Measurements from ENCODE around the gene BPIFB3.

BPIFB3 gene

DNA sequence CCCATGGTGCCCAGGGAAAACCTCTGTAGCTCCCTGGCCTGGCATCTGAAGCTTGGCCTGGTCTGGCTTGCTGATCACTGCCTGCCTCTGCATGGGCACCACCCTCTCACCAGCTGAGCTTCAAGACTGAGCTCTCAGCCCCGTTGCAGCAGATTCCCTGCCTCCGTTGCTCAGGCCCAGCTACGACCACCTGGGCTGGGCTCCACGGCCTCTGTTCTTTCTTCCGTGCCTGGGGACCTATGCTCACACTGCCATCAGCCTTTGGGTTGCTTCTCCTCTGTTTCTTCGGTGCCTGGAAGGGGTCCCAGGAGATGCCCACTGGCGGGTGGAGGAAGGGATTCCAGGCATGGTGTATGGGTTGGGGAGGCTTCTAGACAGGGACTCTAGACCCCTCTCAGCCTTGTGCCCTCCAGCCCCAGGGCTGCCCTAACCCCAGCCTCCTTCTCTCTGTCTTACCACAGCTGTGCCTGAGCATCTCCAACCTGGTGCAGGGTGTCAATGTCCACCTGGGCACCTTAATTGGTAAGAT, 37.1 kb upstream of the BPIFB3 start:
- DNase-seq, result no peak

DNA sequence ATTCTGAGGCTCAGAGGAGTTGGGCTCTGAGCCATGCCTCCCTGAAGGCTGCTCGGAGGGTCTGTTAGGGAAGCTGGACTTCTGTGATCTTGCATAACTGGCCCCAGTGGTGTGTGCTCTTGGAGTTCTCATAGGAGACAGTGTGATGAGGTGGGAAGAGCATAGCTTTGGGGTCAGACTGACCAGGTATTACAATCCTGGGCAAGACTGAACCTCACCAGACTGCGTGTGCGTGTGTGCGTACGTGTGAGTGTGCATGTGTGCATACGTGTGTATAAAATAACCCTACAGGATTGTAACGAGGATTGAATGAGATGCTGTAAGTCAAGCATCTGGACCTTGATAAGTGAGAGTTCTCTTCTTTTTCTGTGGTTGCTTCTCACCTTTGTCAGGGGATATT, 36.2 kb upstream of the BPIFB3 start:
- DNase-seq, result no peak

GRCh38 chr20:33018169-33018931, 35.4 kb upstream of the BPIFB3 start:
- DNase-seq, result no peak

GRCh38 chr20:33019465-33020277, 34.0 kb upstream of the BPIFB3 start:
- DNase-seq, result no peak

- no peak for DNase-seq
Measured at GRCh38 chr20:33020278-33021161, 33.2 kb upstream of the BPIFB3 start.

DNA sequence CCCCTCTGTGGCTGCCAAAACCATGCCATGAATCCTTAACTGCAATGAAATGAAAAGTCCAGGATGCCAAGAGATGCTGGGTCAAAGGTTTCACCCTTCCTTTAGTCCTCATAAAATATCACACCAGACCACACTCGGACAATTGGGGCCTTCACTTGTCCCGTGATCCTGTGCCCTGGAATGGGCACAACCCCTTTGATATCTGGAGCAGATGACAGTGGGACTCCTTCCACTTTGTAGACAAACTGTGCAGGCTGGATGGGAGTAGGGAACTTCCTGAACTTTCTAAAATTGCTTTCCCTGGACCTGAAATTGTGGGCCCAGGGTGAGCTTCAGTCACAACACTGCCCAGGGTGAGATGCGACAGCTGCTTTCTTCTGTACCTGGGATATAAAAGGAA, 31.8 kb upstream of the BPIFB3 start:
- DNase-seq, result no peak

DNA sequence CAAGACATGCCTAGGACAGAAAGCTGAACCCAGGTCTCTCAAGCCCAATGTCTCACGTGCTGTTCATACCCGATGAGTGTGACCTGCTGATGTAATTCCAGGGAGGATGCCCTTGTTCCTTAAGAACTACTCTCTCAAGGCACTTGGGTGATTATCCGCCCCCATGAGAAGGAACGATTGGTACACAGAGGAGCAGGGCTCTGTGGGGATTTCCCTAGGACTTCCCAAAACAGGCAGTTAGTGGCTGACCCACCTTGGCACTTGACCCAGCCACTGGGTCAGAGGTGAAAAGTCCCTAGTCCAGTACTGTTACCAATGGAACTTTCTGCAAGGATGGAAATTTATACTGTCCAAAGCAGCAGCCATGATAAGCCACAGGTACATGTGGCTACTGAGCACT, 31.4 kb upstream of the BPIFB3 start:
- no peak for DNase-seq

- no peak for DNase-seq
Measured at GRCh38 chr20:33022694-33023438, 30.8 kb upstream of the BPIFB3 start.

- DNase-seq, result no peak
Measured at GRCh38 chr20:33023439-33024242, 30.1 kb upstream of the BPIFB3 start.

DNA sequence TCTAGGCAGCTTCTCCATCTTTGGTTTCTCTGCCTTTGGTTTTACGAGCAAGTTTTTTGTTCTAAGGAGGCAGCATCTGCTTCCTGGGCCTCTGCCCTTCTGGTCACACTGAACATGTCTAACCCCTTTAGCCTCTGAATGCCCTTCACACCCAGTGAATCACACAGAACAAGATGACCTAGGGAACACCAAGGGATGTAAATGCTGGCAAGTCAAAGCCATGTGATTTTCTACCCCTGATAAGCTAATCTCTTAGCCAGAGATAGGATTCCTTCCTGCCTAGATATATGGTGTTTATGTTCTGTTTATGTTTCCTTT, 29.5 kb upstream of the BPIFB3 start:
- DNase-seq, result no peak

DNA sequence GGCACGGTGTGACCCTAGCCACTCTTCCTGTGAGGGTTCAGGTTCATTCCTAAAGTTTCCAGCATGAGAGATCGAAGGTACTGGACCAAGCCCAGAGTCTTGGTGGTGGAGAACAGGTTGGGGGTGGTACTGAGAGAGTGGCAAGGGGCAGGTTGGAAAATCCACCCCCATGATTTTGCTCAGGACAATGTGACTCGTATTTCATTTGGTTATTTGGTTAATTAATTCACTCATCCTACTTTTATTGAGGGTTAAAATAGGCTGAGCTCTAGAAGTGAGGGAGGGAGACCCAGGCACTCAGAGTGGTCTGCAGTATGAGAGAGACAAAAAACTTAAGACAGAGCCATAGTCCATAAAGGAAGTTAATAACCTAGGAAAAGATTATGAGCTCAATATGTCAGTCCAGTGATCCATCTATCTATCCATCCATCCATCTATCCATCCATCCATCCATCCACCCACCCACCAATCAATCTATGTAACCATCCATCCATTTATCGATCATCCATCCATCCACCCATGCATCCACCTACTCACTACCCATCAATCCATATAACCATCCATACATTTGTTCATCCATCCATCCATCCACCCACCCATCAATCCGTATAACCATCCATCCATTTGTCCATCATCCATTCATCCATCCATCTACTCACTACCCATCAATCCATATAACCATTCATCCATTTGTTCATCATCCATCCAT, 28.9 kb upstream of the BPIFB3 start:
- no peak for DNase-seq

DNA sequence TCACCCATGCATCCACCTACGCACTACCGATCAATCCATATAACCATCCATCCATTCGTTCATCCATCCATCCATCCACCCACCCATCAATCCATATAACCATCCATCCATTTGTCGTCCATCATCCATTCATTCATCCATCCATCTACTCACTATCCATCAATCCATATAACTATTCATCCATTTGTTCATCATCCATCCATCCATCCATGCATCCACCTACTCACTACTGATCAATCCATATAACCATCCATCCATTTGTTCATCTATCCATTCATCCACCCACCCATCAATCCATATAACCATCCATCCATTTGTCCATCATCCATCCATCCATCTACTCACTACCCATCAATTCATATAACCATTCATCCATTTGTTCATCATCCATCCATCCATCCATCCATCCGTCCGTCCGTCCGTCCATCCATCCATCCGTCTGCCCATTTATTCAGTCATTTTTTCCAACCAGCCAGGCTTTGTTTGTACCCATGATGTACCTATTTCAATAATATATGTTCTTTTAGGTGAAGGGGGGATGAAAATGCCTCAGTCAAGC, 28.3 kb upstream of the BPIFB3 start:
- DNase-seq, result no peak

DNA sequence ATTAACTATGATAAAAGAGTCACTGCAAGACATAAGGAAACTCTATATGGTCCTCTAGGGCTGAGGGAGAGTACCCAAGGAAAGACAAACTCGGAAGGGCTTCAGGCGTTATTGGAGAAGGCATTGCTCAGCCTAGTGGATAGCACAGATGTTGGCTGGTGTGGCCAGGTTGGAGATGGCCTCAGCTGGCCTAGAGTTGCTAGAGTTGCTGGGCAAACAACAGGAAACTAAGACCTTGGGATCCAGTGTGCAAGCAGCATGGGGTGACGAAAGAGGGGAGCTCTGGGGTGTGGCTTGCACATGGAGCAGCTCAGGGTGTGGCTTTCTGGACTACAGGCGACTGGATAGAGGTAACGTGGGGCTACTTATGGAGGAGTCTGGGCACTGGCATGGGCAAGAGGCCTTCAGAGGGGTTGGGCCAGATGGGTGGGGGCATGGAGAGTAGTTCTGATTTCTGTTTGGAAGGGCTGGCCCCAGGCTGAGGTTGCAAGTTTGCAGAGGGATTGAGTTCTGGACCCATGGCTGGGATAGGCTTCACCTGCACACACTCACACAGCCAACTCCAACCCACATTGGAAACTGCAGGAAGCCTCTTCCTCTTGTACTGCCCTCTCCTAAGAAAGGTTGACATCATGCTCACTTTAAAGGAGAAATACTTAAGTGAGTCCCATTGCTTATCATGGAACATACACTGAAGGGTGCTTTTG, 27.5 kb upstream of the BPIFB3 start:
- DNase-seq, result no peak

GRCh38 chr20:33026779-33027759, 26.6 kb upstream of the BPIFB3 start:
- no peak for DNase-seq

- no peak for DNase-seq
Measured at GRCh38 chr20:33027769-33028751, 25.6 kb upstream of the BPIFB3 start.

DNA sequence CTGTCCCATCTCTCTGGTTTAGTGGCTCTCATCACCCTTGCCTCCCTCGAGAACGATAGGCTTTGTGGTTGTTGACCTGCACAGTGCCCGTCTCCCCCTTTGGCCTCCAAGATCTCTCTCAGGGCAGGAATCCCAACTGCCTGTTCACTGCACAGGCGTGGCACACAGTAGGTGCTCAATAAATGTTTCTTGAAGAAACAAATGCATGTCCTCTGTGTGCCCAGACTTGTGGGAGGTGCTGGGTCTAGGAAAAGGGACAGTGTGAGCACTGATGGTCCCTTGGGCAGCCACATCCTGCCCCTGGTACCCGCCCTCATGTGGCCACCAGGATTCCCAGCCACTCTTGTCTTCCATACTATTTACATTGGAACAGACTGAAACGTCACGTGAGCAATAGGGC, 24.8 kb upstream of the BPIFB3 start:
- DNase-seq, result no peak

DNA sequence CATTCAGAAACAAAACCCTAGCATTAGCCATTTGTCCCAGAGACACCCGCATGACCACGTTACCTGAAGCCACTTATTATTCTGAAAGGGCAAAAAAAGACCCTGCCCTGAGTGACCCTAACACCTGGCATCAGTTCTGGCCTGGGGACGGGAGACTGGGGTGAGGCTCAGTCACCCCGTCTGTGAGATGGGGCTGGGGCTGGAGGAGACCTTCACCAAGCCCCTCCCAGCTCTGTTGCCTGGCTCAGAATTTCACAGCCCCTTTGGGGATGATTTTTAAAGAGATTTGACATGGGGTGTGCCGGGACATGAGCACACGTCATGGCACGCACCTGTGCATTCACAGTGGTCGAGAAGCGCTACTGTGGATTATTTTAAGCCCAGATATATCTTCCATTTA, 23.6 kb upstream of the BPIFB3 start:
- DNase-seq, result no peak

Data from hematopoietic multipotent progenitor cell treated with erythropoietin and hydrocortisone succinate and interleukin-3 and kit ligand, for 8 days (in vitro differentiated cells).